ENCODE data around the gene ELP5.
"Not testable (repeated sequence)": the region's sequence is repeated elsewhere in the genome, so short reads cannot be mapped to it uniquely, and the experiment has no call there.

ELP5 gene

GRCh38 chr17:7236808-7237207, 15.2 kb upstream of the ELP5 start:
- no peak for DNase-seq (ENCODE audit: low spot score)

- no peak for DNase-seq (ENCODE audit: low spot score)
Measured at GRCh38 chr17:7237266-7237760, 14.7 kb upstream of the ELP5 start.

- DNase-seq (ENCODE audit: low spot score) = peak; percentile 77
Measured at GRCh38 chr17:7237761-7238419, 14.1 kb upstream of the ELP5 start.

- DNase-seq (ENCODE audit: low spot score) = no peak
Measured at GRCh38 chr17:7238420-7239090, 13.5 kb upstream of the ELP5 start.

GRCh38 chr17:7239091-7240027, 12.7 kb upstream of the ELP5 start, which contains the start of gene PHF23:
PHF23 (minus strand) TSS chr17:7239457; CDS start chr17:7239279, 178 bp downstream.
- peak; percentile 99 for DNase-seq (ENCODE audit: low spot score)

DNA sequence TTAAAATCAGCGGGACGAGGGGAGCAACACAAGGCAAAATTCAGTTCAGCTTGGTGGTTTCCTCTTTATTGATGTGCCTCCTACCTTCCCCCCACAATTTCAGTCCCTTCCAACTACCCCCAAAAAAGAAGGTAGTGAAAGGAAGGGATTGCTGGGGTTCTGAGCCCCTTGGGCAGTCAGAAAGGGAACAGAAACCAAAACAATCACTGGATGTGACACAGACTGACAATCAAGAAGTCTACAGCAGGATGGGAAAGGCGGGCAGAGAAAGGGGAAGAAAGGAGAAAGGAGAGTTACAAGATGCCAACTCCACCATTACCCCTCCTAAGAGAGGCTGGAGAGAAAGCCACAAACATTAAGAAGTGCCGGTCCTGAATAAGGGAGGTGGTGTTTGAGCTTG, 11.6 kb upstream of the ELP5 start:
- DNase-seq (ENCODE audit: low spot score) = no peak

DNA sequence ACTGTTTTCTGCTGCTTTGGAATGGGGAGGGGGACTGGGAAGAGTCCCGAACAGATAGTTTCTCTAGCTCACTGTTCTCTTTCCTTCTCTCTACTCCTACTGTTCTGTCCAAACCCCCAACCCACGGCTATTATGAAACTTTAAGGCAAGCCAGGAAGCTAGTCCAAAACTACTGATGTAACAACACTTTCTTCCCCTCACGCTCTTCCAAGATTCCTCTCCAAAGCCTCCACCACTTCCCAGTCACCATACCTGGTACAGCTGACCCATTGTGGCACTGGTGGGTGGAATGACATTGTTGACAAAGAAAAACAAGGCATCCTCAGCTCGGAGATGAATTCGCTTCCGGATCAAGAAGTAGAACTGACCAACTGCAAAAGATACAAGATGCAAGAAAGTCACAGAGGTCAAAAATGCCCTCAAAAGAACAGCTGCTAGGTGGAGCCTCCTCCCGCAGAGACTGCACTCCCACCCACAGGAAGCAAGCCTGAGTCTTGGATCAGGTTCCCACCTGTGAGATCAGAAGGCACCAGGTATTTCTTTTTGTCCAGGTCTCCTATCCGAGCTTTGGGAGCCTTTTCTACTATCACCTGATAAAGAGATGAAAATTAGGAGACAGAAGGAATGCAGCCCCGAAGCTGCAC, 10.8 kb upstream of the ELP5 start:
- no peak for DNase-seq (ENCODE audit: low spot score)

DNA sequence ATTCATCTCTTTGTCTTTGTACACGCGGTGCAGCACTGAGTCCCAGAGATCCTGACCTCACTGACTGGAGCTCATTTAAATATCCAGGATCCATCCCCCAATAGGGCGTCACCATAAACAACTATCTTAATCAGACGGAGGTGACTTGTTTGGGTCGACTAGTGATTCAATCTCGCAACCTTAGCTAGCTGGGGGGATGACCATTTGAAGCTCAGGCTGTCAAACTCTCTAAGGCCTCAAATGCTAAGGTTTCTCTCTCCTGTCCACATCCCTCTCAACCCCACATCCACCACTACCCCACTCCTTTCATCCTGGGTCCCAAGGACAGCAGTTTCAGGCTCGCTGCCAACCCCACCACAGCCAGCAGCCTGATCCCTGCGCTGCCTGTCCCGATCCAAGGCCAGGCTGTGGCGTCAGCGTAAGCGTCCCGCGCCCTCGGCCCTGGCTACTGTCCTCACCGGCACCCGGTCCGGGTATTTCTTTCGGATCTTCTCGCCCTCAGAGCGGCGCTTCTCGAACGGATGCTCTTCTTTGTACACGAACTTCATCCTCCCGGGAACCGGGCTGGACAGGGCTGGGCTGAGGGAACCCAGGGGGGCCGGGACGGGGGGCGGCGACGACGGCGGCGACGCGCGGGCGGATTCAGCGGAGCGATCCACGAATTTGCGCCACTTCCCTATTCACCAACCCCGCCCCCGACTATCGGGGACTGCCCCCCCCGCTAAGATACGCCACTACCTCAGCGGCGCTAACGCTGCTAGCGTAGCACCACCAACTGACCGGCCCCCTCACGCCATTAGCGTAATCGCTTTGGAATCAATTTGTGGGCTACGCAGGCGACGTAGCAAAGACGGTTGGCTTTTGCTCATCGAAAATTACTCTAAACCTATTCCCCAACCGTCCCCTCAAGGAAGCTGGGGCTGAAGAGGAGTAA, 10.0 kb upstream of the ELP5 start, which contains the start of gene GABARAP:
Gene GABARAP (minus strand): TSS at position 667 of the 934 bp plus-strand sequence. CDS start 119 bp downstream, at position 548.
- DNase-seq (ENCODE audit: low spot score) = peak; percentile 87

- peak; percentile 91 for DNase-seq (ENCODE audit: low spot score)
Measured at GRCh38 chr17:7242717-7243452, 9.1 kb upstream of the ELP5 start.

DNA sequence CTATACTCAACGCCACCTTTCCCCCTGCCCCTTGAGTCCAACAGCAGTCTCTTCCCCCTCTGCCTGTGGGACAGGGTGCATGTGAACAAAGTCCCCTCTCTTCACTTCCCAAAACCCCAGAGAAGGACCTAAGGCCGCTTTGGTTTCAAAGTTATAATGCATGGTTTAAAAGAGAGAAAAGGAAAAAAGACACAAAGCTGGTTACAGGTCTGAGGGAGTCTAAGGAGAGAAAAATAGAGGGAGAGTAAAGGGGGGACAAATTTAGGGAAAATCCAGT, 8.6 kb upstream of the ELP5 start:
- no peak for DNase-seq (ENCODE audit: low spot score)

DNA sequence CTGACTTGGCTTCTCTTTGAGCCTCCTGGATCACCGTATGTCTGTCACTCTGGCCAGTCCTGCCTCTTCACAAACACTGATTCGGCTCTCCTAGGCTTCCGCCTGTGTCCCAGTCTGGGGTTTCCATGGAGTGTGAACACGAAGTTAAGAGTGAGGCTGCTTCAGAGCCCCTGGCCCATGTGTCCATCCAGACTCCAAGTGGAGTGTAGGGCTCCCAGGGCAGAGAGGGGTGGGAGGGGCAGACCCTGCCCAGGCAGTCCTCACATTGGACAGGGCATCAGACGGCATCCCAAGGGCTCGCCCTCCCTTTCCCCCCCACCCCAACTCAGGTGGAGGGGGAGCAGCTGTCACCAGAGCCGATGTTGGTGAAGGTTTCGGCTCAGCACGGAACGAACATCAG, 8.2 kb upstream of the ELP5 start:
- DNase-seq (ENCODE audit: low spot score) = not testable (repeated sequence)

GRCh38 chr17:7246779-7247178, 5.2 kb upstream of the ELP5 start:
- DNase-seq (ENCODE audit: low spot score) = no peak

DNA sequence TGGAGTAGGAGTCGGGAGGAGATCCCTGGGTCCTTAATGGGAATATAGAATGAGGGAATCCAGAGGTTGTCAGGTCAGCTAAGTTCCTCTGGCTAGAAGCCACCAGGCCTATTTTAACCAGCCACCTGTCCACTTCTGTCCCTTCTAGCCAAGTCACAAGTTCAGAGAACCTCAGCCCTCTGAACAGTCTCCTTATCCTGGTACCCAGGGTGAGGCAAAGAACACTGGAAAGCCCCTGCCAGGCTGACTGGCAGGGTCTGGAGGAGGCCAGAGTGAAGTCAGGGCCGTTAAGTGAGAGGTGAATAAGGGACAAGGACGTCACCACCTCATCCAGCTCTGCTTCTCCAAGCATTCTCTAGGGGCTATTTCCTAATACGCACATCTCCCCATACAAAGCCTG, 3.2 kb upstream of the ELP5 start:
- no peak for DNase-seq (ENCODE audit: low spot score)

- no peak for DNase-seq (ENCODE audit: low spot score)
Measured at GRCh38 chr17:7249214-7249613, 2.8 kb upstream of the ELP5 start.

DNA sequence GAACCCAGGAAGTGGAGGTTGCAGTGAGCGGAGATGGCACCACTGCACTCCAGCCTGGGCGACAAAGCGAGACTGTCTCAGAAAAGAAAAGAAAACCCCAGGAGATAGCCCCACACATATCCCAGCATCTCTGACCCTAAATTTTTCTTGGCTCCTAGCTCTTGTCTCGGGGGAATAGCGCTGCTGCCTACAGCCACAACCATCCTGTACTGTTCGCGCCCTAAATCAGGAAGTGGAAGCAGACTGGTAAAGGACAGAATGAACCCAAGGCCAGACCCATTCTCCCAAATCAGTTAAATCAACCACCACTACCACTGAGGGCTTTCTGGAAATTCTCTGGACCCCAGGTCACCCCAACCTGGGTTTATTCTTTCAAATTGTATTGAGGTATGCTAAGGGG, 2.2 kb upstream of the ELP5 start:
- DNase-seq (ENCODE audit: low spot score) = no peak

DNA sequence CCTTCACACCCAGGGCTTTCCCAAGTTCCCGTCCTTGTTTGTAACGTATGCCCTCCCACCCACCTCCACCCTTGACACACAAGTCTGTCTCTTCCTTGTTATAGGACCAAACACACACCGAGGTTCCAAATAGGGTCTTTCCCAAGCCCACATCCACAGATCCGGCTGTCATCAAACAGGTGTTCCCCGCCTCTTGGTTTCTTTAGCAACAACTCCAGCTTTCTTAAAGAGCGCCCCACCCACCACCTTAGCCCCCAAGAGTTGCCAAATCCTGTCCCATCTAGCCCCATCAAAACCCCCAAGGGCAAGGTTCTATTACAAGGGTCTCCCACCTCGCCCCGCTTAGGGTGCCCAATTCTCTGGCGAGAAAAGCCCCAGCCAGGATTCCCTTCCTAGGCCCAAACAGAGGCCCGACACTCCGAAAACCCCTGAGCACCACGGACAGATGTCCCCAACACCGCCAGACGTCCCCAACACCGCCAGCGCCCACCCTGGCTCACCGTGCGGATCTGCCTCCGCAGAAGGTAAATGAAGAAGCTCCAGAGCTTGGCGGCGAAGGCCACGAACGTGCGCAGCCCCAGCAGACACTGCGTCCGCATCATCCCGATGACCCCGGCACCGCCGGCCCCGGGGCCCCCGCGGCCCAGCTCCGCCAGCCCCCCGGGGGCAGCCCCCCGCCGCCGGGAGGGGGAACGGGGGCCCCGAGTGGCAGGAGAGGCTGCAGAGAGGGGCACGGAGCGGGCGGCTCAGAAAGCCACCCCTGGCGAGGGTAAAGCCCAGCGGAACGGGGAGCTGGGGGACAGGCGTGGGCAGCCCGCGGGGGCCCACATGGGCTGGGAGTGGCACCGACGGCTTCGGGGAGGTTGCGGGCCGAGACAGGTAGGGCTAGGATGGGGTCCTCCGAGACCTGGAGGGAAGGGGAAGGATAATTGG, 1.1 kb upstream of the ELP5 start:
- no peak for DNase-seq (ENCODE audit: low spot score)

DNA sequence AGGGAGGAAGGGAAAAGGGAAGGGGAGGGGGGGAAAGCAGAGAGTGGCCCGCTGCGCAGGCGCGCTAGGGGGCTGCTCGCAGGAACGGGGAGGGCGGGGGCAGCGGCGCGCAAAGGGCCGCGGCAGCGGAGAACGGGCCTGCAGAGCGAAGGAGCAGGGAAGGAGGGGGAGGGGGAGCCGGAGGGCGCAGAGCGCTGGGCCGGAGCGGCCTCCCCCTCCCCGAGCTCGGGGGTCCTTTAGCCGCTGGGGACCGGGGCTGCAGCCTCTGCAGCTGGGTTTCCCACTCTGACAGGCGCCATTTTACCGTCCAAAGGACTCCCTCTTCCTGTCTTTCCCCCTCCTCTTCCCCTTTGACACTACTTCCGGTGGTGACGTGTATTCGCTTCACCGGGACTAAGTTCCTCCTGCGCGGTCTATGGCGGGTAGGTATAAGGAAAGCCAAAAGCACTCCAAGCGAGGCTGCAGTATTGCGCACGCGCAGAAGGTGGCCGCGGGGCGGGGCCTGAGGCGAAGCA, 297 bp upstream of the ELP5 start, which contains the start of gene CTDNEP1:
Gene CTDNEP1 (minus strand): TSS at position 74 of the 515 bp plus-strand sequence. CDS start 438 bp downstream, outside the sequence.
- peak; percentile 96 for DNase-seq (ENCODE audit: low spot score)

DNA sequence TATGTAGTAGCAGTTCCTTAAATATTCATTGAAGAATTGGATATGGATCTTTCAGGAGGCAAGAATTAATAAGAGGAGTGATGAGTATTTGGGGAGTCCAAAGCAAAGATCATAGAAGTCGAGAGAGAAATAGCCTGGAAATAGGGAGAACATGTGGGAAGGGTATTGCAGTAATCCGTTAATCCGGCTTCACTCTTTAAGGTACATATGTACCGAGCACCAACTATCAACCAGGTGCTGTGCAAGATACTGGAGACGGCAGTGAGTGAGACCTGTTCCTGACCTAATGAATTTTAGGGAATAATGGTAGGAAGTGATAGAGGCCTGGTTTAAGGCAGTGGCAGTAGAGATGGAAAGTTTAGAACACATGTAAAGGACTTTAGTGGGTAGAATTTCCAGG, 1.1 kb downstream of the ELP5 start:
- no peak for DNase-seq (ENCODE audit: low spot score)

GRCh38 chr17:7254511-7254910, 2.5 kb downstream of the ELP5 start:
- no peak for DNase-seq (ENCODE audit: low spot score)
